Measurements from ENCODE around the gene NKD1. TPM values are rescaled to one million over a fixed set of nuclear protein-coding genes. Genes with fewer than 3 reads are reported as not detected.
A peak's percentile ranks its signal among the peaks of the same experiment; 100 is the strongest.

Gene NKD1
- total and polyA plus RNA-seq, 2 experiments from 2014 or later: 0.86 to 1.4 TPM

- Histone ChIP-seq H3K27ac (no peak overlapping the region), H3K4me1 (ENCODE audit: low read depth) (peaks cover 26% of the 10 kb centered on the region), H3K9me3 (ENCODE audit: low read depth) (no peaks in the 10 kb centered on the region), H3K4me3 (no peak overlapping the region), H3K36me3 (no peaks in the 10 kb centered on the region), H3K27me3 (no peaks in the 10 kb centered on the region)
- DNase-seq (ENCODE audit: low read depth in 1 of 2, low spot score in 1 of 2): no peak
- TF ChIP-seq CTCF (IDR thresholded peaks at IDR 0.05; ENCODE audit: low read depth, low read length): no peak
These were observed 64.6 kb downstream of the NKD1 start for GRCh38 chr16:50612849-50613198.

- H3K4me1 ChIP-seq (ENCODE audit: low read depth): peaks cover 26% of the 10 kb centered on the region
- peak; percentile 50 to 93 for DNase-seq (ENCODE audit: low read depth in 1 of 2, low spot score in 1 of 2)
- no peak for TF ChIP-seq CTCF (IDR thresholded peaks at IDR 0.05; ENCODE audit: low read depth, low read length)
- H3K4me3 ChIP-seq: no peak overlapping the region
- no peaks in the 10 kb centered on the region for H3K9me3 ChIP-seq (ENCODE audit: low read depth)
- no peaks in the 10 kb centered on the region for H3K27me3 ChIP-seq
- H3K27ac ChIP-seq: no peak overlapping the region
- no peaks in the 10 kb centered on the region for H3K36me3 ChIP-seq
These were observed 65.2 kb downstream of the NKD1 start for GRCh38 chr16:50613281-50613963.

- H3K4me1 ChIP-seq (ENCODE audit: low read depth): peaks cover 26% of the 10 kb centered on the region
- H3K4me3 ChIP-seq: no peak overlapping the region
- H3K27ac ChIP-seq: no peak overlapping the region
- no peak for TF ChIP-seq CTCF (IDR thresholded peaks at IDR 0.05; ENCODE audit: low read depth, low read length)
- no peaks in the 10 kb centered on the region for H3K27me3 ChIP-seq
- DNase-seq (ENCODE audit: low read depth in 1 of 2, low spot score in 1 of 2): no peak
- H3K36me3 ChIP-seq: no peaks in the 10 kb centered on the region
- no peaks in the 10 kb centered on the region for H3K9me3 ChIP-seq (ENCODE audit: low read depth)
These were observed 65.8 kb downstream of the NKD1 start for GRCh38 chr16:50613964-50614474.

GRCh38 chr16:50614955-50615724 is 66.9 kb downstream of the NKD1 start:
- no peaks in the 10 kb centered on the region for H3K36me3 ChIP-seq
- H3K9me3 ChIP-seq (ENCODE audit: low read depth): no peaks in the 10 kb centered on the region
- no peak overlapping the region for H3K27ac ChIP-seq
- H3K4me3 ChIP-seq: no peak overlapping the region
- no peak for DNase-seq (ENCODE audit: low read depth in 1 of 2, low spot score in 1 of 2)
- TF ChIP-seq CTCF (IDR thresholded peaks at IDR 0.05; ENCODE audit: low read depth, low read length): no peak
- H3K4me1 ChIP-seq (ENCODE audit: low read depth): peaks cover 19% of the 10 kb centered on the region
- H3K27me3 ChIP-seq: no peaks in the 10 kb centered on the region

GRCh38 chr16:50615891-50616290 is 67.7 kb downstream of the NKD1 start:
- H3K27ac ChIP-seq: no peak overlapping the region
- peaks cover 19% of the 10 kb centered on the region for H3K4me1 ChIP-seq (ENCODE audit: low read depth)
- H3K9me3 ChIP-seq (ENCODE audit: low read depth): no peaks in the 10 kb centered on the region
- TF ChIP-seq CTCF (IDR thresholded peaks at IDR 0.05; ENCODE audit: low read depth, low read length): no peak
- H3K27me3 ChIP-seq: no peaks in the 10 kb centered on the region
- no peak overlapping the region for H3K4me3 ChIP-seq
- no peaks in the 10 kb centered on the region for H3K36me3 ChIP-seq
- DNase-seq (ENCODE audit: low read depth in 1 of 2, low spot score in 1 of 2): peak in 1 of 2 donors; percentile 92
